Gastrocnemius medialis (tissue), 4 donors: ENCODE results near the gene NPTX2.

Experiments
- CTCF ChIP-seq, 5 experiments: fragments of 450-650 bp in 3 of 5; fragments of 200-600 bp in 2 of 5; sonication (generic) in 2 of 5; IDR thresholded peaks in 4 of 5; conservative IDR thresholded peaks in 1 of 5; 1 replicate in 4 of 5; 2 replicates in 1 of 5; pipeline ENCODE4 v1.5.1; 2016 to 2019; ENCODE audit warnings: antibody characterized with exemption in 5 of 5, mild to moderate bottlenecking in 3 of 5, moderate library complexity in 3 of 5
- POLR2A ChIP-seq, 2 donors: fragments of 450-650 bp; IDR thresholded peaks; one replicate each; pipeline ENCODE4 v1.6.1; 2017; ENCODE audit warnings: antibody characterized with exemption in 2 of 2, mild to moderate bottlenecking in 2 of 2, moderate library complexity in 2 of 2

- TF ChIP-seq CTCF (IDR thresholded peaks at IDR 0.05 in 4 of 5, conservative IDR thresholded peaks at IDR 0.05 in 1 of 5): no peak
- TF ChIP-seq POLR2A (IDR thresholded peaks at IDR 0.05): no peak
Observed at GRCh38 chr7:98626460-98627412, 9.7 kb downstream of the NPTX2 start.
